Measurements from ENCODE around the gene KIR3DL1.
"Not testable (repeated sequence)": the region's sequence is repeated elsewhere in the genome, so short reads cannot be mapped to it uniquely, and the experiment has no call there.

KIR3DL1 gene

DNA sequence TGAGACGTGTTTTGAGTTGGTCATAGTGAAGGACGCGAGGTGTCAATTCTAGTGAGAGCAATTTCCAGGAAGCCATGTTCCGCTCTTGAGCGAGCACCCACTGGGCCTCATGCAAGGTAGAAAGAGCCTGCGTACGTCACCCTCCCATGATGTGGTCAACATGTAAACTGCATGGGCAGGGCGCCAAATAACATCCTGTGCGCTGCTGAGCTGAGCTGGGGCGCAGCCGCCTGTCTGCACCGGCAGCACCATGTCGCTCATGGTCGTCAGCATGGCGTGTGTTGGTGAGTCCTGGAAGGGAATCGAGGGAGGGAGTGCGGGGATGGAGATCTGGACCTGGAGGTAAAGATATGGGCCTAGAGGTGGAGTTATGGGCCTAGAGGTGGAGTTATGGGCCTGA is at the start of gene KIR3DL1:
TSS of gene KIR3DL1 (plus strand) at position 218 of the 400 bp plus-strand sequence.
- not testable (repeated sequence) for DNase-seq

DNA sequence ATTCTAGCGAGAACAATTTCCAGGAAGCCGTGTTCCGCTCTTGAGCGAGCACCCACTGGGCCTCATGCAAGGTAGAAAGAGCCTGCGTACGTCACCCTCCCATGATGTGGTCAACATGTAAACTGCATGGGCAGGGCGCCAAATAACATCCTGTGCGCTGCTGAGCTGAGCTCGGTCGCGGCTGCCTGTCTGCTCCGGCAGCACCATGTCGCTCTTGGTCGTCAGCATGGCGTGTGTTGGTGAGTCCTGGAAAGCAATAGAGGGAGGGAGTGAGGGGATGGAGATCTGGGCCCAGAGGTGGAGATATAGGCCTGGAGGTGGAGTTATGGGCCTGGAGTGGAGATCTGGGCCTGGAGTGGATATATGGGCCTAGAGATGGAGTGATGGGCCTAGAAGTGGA is 46.6 kb upstream of the KIR3DL1 start, which contains the start of gene KIR2DL1:
TSS of gene KIR2DL1 (plus strand) at position 148 of the 400 bp plus-strand sequence. CDS start at position 206, 58 bp downstream.
- not testable (repeated sequence) for DNase-seq

DNA sequence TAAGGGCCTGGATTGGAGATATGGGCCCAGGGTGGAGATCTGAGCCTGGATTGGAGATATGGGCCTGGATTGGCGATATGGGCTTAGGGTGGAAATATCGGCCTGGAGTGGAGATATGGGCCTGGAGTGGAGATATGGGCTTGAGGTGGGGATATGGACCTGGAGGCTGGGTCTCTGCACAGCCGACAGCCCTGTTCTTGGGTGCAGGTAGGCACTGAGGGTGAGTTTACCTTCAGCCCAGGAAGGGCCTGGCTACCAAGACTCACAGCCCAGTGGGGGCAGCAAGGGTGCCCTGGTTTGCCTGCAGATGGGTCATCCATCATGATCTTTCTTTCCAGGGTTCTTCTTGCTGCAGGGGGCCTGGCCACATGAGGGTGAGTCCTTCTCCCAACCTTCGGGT is 45.8 kb upstream of the KIR3DL1 start:
- DNase-seq: not testable (repeated sequence)

DNA sequence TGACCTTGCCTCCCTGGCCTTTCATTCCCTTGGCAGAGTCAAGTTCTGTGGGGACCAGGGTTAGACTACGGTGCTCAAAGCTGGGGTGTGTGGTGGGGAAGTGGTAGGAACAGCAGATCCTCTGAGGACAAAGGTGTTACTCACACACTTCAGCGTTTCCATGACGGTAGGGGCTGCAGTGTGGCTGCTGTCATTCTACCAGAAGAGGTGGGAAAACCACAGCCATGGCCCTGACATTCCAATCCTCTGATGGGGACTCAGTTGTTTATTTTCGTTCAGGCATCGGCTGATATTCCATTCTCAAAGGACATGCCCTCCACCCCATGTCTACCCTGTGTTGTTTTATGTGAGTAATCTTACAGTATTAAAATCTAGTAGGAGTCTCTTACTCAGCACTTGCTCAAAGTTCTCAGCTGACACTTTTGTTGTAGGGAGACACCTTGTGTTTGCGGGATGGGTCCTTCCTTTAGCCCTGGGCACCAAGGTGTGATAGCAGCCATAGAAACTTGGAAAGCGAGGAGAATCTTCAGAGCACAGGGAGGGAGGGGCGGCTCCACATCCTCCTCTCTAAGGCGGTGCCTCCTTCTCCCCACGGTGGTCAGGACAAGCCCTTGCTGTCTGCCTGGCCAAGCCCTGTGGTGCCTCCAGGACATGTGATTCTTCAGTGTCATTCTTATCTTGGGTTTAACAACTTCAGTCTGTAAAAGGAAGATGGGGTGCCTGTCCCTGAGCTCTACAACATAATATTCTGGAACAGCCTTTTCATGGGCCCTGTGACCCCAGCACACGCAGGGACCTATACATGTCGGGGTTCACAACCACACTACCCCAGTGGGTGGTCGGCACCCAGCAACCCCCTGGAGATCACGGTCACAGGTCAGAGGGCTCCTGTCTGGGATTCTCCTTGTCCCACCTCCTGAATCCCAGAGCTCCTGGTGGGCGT is 45.0 kb upstream of the KIR3DL1 start:
- DNase-seq: not testable (repeated sequence)

DNA sequence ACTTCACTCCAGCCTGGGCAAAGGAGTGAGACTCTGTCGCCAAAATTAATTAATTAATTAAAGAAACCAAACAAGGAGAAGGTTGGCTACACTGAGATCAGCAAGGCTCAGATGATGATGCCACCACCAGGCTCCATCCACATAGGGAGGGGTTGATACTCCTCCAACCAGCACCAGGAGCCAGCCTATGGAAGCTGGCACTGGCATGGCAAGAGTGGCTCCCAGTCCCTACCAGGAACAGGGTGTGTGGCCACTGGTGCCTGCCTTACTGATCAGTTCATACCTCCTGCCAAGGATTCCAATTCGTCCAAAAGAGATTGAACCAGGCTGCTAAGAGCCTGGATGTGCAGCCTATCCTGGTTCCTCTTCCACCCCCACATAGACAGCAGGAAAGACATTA is 43.6 kb upstream of the KIR3DL1 start:
- DNase-seq: not testable (repeated sequence)

DNA sequence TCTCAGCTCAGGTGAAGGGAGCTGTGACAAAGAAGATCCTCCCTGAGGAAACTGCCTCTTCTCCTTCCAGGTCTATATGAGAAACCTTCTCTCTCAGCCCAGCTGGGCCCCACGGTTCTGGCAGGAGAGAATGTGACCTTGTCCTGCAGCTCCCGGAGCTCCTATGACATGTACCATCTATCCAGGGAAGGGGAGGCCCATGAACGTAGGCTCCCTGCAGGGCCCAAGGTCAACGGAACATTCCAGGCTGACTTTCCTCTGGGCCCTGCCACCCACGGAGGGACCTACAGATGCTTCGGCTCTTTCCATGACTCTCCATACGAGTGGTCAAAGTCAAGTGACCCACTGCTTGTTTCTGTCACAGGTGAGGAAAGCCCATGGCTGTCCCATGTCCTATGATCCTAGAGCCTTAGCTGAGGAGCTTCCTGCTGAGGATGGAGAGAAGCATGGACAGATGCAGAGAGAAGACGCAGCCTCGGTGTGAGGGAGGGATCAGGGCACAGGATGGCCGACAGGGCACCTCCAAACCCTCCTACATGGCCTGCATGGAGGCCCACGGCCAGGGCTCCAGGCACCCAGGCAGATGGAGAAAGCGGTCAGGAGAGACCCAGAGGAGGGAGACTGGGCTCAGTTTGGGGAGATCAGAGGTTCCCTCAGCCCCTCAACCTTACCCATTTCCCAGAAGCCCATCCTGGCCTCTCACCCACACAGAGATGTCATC is 41.0 kb upstream of the KIR3DL1 start:
- DNase-seq: not testable (repeated sequence)

DNA sequence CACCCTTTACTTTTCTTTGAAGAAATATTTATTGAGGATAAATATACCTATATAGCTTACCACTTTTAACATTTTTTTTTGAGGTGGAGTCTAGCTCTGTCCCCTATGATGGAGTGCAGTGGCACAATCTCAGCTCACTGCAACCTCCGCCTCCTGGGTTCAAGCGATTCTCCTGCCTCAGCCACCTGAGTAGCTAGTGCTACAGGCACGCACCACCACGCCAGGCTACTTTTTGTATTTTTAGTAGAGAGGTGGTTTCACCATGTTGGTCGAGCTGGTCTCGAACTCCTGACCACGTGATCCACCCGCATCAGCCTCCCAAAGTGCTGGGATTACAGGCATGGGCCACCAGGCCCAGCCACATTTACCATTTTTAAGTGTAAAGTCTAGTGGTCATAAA is 40.4 kb upstream of the KIR3DL1 start:
- DNase-seq: not testable (repeated sequence)

DNA sequence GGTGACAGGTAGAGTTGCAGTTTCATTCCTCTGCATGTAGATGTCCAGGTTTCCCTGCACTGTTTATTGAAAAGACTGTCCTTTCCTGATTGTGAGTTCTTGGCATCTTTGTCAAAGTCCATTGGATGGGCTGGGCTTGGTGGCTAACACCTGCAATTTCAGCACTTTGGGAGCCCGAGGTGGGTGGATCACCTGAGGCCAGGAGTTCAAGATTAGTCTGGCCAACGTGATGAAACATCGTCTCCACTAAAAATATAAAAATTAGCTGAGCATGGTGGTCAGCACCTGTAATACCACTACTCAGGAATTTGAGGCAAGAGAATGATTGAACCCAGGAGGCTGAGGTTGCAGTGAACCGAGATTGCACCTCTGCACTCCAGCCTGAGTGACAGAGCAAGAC is 38.4 kb upstream of the KIR3DL1 start:
- DNase-seq: not testable (repeated sequence)

DNA sequence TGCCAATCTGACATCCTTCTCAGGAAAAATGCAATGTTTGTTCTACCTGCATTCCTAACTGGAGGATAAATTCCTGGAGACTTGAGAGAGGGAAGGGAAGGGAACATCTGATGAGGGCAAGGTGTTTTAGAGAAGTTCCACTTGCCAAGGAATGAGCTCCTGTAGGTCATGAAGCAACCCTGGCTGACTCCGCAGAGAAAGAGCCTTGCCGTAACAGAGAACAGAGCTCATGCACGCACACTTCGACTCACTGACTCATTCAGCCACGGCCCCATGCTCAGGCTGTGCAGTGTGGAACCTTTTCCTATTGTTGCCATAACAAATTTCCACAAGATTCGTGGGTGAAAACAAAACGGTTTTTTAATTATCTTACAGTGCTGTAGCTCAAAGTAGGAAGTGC is 37.4 kb upstream of the KIR3DL1 start:
- DNase-seq: not testable (repeated sequence)

DNA sequence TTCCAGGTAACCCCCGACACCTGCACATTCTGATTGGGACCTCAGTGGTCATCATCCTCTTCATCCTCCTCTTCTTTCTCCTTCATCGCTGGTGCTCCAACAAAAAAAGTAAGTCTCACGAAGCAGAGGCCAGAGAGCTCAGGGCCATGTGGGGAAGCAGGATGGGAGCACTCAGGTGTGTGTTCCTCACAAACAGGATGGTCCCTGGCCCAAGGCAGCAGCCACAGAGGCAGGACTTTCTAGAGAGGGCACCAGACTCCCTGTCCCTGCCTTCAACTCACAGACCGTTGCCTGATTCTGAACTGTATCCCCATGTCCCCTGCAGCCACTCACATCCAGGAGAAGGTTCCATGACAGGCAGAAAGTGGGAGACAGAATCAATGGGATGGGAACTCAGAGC is 33.4 kb upstream of the KIR3DL1 start:
- DNase-seq: not testable (repeated sequence)

DNA sequence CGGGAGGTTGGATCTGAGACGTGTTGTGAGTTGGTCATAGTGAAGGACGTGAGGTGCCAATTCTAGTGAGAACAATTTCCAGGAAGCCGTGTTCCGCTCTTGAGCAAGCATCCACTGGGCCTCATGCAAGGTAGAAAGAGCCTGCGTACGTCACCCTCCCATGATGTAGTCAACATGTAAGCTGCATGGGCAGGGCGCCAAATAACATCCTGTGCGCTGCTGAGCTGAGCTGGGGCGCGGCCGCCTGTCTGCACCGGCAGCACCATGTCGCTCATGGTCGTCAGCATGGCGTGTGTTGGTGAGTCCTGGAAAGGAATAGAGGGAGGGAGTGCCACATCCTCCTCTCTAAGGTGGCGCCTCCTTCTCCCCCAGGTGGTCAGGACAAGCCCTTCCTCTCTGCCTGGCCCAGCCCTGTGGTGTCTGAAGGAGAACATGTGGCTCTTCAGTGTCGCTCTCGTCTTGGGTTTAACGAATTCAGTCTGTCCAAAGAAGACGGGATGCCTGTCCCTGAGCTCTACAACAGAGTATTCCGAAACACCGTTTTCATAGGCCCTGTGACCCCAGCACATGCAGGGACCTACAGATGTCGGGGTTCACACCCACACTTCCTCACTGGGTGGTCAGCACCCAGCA is 30.1 kb upstream of the KIR3DL1 start:
- not testable (repeated sequence) for DNase-seq

DNA sequence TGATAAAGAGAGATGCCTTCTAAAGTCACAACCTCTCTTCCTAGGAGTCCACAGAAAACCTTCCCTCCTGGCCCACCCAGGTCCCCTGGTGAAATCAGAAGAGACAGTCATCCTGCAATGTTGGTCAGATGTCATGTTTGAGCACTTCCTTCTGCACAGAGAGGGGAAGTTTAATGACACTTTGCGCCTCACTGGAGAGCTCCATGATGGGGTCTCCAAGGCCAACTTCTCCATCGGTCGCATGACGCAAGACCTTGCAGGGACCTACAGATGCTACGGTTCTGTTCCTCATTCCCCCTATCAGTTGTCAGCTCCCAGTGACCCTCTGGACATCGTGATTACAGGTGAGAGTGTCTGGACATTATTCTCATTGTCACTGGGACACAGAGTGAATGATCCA is 28.1 kb upstream of the KIR3DL1 start:
- not testable (repeated sequence) for DNase-seq

DNA sequence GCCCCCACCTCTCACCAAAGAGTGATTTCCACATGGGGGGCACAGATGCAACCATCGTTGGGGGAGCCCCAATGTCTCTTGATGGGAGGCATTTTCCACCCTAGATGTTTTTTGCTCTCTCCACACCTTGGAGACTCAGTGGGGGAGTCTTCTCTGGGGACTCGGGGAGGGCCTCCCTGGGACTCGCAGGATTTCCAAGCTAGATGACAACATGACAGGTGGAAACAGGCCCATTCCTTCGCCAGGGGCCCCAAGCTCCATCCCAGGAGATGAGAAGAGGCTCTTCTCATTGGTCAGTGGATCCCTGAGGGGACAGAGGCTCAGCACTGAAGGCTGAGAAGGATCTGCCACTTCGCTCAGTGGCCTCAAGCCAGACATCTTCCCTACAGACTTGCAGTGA is 25.6 kb upstream of the KIR3DL1 start:
- no peak for DNase-seq

DNA sequence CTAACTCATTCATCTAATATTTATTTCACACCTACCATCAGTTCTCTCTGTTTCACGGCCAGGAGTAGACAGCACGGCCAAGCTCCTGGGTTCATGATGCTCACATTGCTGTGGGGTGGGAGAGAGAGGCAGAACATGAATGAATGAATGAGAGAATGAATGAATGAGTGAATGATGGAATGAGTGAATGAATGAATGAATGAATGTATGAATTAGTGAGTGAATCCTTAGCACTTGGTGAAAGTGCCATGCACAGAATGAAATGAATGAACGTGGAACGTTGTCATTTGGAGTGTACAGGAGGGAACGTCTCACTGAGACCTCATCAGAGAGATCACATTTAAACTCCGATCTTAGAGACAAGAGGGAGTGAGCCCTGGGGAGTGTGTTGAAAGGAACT is 24.8 kb upstream of the KIR3DL1 start:
- DNase-seq: no peak

DNA sequence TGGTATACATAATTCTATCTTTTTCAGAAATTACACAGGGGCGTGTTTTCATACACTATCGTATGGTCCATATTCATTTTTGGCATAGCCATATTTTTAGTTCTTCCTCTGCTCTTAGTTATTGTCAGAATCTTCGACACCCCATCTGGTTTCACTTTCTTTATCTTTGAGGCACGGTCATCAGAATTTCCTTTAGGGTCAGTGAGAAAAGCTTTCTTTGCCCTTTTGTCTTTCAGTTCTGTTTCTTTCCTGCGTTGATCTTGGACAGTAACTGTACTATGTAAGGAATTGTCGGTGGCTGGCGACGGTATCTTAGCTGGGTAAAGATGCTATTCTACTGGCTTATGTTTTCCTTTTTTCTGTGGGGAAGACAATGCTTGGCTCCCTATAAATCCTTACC is 23.5 kb upstream of the KIR3DL1 start:
- DNase-seq: no peak

DNA sequence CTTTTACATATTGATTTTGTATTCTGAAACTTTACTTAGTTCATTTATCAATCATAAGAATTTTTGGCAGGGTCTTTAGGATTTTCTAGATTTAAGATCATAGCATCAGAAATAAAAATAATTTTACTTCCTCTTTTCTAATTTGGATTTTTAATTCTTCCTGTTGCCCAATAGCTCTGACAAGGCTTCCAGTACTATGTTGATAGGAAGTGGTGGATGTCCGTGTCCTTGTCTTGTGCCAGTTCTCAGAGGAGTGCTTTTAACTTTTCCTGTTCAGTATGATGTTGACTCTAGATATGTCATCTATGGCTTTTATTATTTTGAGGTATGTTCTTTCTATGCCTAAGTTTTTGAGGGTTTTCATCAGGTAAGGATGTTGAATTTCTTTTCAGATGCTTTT is 20.5 kb upstream of the KIR3DL1 start:
- no peak for DNase-seq

DNA sequence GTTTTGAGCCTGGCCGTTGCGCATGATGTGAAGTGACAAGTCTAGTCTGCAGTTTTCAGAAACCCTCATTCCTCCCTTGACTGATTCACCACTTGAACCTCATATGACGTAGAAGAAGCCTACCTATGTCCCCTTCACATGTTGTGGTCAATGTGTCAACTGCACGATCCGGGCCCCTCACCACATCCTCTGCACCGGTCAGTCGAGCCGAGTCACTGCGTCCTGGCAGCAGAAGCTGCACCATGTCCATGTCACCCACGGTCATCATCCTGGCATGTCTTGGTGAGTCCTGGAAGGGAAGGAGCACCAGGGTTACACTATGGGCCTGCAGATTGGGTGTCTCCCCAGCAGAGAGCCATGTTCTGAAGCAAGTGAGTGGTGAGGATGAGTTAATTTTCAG is 12.9 kb upstream of the KIR3DL1 start, which contains the start of gene KIR2DL4:
TSS of gene KIR2DL4 (plus strand) at position 201 of the 400 bp plus-strand sequence. CDS start at position 243, 42 bp downstream.
- DNase-seq: no peak

DNA sequence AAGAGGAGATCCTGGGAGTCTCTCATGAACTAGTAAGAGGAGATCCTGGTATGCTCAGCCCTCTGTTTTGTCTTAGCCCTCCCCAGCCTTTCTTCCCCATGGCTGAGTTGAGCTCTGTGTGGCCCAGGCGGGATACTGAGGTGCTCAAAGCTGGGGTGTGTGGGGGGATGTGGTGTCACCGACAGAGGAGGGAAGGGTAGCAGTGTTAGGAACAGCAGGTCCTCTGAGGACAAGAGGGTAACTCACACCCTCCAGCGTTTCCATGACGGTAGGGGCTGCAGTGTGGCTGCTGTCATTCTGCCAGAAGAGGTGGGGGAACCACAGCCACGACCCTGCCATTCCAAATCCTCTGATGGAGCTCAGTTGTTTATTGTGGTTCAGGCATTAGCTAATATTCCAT is 12.2 kb upstream of the KIR3DL1 start:
- no peak for DNase-seq

DNA sequence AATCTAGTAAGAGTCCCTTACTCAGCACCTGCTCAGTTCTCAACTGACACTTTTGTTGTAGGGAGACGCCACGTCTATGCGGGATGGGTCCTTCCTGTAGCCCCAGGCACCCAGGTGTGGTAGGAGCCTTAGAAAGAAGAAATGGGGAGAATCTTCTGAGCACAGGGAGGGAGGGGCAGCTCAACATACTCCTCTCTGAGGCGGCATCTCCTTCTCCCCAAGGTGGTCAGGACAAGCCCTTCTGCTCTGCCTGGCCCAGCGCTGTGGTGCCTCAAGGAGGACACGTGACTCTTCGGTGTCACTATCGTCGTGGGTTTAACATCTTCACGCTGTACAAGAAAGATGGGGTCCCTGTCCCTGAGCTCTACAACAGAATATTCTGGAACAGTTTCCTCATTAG is 11.7 kb upstream of the KIR3DL1 start:
- DNase-seq: no peak

DNA sequence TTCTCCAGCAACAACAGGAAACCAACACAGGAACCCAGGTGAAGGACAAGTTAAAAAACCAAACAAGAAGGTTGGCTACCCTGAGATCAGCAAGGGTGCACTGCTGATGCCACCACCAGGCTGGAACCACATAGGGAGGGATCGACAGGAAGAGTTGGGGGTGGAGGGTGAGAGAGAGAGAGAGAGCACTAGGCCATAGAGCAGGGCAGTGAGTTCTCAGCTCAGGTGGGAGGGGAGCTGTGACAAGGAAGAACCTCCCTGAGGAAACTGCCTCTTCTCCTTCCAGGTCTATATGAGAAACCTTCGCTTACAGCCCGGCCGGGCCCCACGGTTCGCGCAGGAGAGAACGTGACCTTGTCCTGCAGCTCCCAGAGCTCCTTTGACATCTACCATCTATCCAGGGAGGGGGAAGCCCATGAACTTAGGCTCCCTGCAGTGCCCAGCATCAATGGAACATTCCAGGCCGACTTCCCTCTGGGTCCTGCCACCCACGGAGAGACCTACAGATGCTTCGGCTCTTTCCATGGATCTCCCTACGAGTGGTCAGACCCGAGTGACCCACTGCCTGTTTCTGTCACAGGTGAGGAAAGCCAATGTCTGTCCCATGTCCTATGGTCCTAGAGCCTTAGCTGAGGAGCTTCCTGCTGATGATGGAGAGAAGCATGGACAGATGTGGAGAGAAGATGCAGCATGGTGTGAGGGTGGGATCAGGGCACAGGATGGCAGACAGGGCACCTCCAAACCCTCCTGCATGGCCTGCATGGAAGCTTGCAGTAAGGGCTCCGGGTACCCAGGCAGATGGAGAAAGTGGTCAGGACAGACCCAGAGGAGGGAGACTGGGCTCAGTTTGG is 10.4 kb upstream of the KIR3DL1 start:
- DNase-seq: no peak

DNA sequence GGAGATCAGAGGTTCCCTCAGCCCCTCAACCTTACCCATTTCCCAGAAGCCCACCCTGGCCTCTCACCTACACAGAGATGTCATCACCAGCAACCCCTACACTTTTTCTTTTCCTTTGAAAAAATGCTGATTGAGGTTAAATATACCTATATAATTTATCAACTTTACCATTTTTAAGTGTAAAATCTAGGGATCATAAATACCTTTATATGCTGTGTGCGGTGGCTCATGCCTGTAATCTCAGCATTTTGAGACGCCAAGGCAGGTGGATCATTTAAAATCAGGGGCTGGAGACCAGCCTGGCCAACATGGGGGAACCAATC is 9.8 kb upstream of the KIR3DL1 start:
- DNase-seq: no peak

DNA sequence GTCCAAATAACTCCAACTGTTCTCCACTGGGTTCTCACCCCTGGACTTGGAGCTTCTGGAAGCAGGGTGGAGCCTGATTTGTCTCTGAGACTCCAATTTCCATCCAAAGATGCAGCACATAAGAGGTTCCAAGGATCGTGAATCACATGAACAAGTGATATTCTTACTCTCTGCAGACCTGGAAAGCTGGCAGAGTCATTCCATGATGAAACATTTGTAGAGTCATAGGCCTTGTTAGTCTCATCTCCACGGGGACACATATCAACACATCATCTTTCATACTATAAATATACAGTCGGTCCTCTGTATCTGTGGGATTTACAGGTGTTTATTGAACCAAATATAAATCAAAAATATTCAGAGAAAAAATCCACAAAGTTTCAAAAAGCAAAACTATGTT is 1.7 kb upstream of the KIR3DL1 start:
- DNase-seq: not testable (repeated sequence)
